CD4-positive, alpha-beta T cell treated with Interleukin-6 for 4 hours (primary cell): ENCODE data around the gene RNF2.
"Not testable (repeated sequence)": the region's sequence is repeated elsewhere in the genome, so short reads cannot be mapped to it uniquely, and the experiment has no call there.

Experiments used
- DNase-seq: peaks from one replicate; pipeline ENCODE4 v3.0.0-alpha.2; 2020; ENCODE audit warnings: mixed read lengths

Gene RNF2

DNA sequence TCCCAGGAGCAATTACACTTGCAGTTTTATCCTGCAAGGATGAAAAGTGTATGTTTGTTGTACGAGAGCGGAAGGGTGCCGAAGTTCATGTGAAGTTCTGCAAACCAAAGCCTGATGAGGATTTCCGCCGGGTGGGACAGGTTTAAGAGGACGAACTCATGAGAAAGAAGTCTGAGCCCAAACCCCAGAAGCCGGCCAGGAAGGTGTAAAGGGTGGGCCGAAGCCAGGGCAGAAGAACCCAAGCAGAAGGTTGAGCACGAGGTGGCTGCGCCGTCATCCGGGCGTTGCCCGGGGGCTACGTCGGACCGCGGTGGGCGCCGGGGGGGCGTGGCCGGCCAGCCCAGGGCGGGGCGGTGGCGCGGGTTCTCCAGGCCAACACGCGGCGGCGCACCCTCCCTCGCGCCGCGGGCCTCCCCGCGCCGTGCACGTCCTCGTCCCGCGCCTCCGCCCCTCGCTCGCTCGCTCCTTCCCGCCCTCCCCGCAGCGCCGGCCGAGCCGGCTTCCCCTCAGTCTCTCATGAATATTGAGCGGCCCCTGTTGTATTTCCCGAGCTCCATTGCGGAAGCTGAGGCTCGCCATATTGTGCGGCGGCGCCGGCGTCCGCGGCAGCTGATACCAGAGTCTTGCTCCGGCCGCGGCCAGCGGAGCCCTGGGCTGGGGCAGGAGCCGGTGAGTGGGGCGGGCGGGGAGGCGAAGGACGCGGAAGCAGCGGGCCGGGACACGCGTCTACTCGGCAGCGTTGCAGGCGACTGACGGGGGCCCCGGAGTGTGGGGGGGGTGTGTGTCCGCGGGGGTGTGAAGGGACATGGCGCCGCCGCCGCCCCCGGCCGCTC, at the start of gene RNF2:
Gene RNF2, plus strand, starts transcription at position 578 of the 833 bp plus-strand sequence. CDS start 41,996 bp downstream, outside the sequence.
- DNase-seq, result peak; percentile 85

DNA sequence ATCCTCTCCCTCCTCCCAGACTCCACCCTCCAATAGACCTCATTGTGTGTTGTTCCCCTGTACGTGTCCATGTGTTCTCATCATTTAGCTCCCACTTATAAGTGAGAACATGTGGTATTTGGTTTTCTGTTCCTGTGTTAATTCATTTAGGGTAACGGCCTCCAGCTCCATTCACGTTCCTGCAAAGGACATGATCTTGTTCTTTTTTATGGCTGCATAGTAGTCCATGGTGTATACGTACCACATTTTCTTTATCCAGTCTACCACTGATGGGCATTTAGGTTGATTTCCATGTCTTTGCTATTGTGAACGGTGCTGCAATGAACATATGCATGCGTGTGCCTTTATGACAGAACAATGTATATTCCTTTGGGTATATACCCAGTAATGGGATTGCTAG, 45.4 kb upstream of the RNF2 start:
- not testable (repeated sequence) for DNase-seq

DNA sequence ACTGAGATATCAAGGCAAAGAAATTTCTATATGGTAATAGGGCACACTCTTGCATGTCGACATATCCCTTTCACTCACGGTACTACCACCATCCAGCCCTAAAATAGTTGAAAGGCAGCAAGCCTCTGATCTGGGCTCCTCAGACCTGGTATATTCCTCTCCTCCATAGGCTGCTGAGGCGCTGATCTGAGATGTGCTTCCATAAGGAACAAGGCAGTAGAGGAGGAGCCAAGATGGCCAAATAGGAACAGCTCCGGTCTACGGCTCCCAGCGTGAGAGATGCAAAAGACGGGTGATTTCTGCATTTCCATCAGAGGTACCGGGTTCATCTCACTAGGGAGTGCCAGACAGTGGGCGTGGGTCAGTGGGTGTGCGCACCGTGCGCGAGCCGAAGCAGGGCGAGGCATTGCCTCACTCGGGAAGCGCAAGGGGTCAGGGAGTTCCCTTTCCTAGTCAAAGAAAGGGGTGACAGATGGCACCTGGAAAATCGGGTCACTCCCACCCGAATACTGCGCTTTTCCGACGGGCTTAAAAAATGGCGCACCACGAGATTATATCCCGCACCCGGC, 44.0 kb upstream of the RNF2 start:
- not testable (repeated sequence) for DNase-seq

DNA sequence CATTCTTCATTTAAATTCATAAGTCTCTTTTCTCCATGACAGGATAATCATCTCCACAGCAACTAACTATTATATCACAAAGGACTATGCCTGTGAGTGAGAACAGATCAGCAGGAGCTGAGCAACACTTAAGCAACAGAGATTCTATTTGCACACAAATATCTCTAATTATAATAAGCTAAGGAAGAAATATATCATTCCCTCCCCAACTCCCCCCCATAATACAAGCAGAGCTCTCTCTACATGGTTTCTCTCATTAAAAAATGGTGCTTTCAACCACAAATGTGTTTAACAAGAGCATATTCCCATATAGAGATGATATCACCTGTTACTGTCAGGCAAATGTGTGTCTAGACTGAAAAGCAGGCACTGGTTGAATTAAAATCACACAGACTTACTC, 36.5 kb upstream of the RNF2 start:
- no peak for DNase-seq

DNA sequence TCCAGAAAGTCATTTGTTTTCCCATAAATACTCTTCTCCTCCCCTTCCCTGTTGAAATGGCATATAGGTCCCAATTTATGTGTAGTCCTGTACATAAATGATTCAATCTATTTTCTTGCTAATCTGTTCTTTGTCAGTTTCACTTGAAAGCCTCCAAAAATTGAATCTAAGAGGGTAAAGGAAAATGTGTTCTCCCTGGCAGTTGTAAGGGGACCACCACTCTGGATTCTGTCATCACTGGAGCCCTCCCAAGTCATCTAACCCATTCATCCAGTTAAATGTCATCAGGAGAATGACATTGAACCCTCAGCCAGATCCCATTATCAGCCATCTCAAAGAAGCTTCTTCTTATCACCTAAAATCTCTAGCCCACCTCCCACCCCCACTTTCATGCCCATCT, 35.0 kb upstream of the RNF2 start:
- no peak for DNase-seq

DNA sequence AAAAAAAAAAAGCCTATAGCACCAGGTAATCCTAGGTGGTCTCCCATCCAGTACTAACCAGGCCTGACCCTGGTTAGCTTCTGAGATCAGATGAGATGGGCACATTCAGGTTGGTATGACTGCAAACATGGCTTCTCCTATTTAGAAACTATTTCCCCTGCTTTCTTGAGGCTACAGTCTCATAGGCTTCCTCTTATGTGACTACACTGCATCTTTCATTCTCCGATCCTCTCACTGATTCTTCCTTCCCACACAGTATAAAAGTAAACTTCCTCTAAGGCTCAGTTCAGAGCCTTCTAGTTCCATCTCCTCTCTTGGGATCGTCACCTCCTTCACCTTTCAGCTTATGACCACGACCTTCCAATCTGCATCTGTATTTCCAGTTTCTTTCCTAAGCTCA, 30.4 kb upstream of the RNF2 start:
- DNase-seq, result no peak

DNA sequence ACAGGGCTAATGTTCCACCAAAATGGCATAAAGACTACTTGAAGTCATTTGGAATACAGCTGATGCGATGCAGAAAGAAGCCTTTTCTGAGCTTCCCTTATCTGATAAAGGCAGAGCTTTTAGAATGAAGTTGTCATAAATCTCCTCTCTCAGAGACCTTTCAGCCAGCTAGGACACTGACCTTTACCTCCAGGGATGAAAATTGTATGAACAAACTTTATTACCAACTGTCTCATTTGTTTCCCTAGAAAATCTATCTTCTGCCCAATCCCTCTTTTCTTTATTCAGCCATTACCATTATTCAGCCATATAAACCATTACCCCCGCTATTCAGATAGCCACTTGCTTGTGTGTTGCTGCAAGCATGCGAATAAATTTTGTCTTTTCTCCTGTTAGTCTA, 29.7 kb upstream of the RNF2 start:
- no peak for DNase-seq

DNA sequence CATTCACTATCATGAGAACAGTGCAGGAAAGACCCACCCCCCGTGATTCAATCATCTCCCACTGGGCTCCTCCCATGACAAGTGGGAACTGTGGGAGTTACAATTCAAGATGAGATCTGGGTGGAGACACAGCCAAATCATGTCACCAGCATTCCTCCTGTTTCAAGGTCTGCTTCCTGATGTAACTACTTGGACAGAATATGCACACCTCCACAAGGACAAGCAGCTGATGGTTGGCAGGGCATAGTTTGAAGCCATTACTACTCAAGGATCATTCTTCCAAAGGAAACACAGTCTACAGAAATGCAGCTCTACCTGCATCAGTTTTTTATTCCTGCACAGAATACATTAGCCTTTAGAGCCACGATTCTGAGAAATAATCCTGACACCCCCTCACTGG, 28.5 kb upstream of the RNF2 start:
- no peak for DNase-seq

DNA sequence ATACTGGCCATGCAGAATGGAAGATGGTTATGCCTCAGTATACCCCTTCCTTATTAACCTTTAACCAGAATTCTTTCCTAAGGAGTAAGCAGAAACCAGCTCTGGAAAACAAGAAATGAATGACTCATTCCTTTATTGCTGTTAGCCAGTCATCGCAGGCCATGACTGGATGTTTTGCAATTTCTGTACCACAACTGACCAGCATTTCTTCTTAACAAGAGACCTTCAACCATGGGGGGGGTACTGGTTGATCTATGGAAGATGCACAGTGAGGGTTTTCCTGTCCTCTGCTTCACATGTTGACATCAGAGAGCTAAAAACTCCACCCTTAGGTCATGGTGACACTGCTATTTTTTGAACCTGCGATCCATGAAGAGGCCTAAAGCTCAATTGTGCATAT, 28.0 kb upstream of the RNF2 start:
- DNase-seq, result no peak

DNA sequence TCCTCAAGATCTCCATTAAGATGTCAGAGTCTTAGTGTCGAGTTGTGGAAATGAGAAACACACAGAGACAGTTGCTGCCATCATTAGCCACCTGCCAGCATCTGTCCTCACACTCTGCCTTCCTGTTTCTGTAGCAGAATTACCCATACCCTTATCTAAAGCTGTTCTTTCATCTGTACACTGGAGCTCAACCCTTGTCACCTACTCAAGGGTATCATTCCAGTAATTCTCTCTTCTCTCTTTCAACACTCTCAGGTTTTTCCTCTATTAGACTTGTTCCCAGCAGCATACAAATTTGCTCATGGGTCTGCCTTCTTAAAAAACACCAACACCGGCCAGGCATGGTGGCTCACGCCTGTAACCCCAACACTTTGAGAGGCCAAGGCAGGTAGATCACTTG, 27.4 kb upstream of the RNF2 start:
- no peak for DNase-seq

DNA sequence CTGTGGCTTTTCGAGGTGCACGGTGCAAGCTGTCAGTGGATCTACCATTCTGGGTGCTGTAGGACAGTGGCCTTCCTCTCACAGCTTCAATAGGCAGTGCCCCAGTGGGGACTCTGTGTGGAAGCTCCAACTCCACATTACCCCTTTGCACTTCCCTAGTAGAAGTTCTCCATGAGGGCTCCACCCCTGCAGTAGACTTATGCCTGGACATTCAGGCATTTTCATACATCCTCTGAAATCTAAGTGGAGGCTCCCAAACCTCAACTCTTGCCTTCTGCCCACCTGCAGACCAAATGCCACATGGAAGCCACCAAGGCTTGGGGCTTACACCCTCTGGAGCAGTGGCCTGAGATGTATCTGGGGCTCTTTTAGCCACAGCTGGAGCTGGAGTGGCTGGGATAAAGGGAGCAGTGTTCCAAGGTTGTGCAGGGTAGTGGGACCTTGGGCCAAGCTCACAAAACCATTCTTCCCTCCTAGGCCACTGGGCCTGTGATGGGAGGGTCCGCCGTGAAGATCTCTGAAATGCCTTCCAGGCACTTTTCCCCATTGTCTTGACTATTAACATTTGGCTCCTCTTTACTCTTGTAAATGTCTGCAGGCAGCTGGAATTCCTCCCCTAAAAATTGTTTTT, 18.0 kb upstream of the RNF2 start:
- no peak for DNase-seq

DNA sequence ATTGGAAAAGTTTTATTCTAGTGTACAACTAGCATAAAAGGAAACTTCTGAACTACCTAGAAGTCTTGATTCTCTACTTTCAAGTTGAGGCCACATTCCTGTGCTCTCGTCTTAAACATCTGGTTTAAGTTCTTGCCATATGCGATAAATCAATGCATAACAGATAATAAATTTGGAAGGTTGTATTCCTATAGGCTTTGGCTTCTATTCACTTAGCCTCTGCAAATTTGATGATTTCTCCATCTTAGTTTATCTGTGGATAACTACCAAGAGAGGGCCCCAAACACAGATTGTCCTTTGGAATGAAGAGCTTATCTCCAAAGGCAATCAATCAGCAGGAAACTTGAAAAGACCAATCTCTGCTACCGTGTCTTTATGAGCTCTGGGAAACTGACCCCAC, 11.7 kb upstream of the RNF2 start:
- DNase-seq, result no peak

DNA sequence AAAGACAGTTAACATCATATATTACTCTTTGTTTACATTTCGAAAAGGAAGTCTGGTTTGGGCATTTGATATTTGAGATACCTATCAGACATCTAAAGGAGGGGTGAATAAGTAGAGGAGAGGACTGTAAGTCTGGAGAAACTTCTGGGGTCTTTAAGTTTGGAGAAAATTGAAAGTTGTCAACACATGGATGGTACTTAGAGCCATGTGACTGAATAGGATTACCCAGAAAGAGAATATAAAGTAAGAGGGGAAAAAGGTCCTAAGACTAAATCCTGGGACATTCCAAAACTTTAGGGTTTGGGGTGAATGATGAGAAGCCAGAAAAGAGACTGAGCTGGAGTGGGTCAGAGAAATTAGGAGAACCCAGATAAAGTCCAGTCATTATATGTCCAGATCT, 10.1 kb upstream of the RNF2 start:
- no peak for DNase-seq

DNA sequence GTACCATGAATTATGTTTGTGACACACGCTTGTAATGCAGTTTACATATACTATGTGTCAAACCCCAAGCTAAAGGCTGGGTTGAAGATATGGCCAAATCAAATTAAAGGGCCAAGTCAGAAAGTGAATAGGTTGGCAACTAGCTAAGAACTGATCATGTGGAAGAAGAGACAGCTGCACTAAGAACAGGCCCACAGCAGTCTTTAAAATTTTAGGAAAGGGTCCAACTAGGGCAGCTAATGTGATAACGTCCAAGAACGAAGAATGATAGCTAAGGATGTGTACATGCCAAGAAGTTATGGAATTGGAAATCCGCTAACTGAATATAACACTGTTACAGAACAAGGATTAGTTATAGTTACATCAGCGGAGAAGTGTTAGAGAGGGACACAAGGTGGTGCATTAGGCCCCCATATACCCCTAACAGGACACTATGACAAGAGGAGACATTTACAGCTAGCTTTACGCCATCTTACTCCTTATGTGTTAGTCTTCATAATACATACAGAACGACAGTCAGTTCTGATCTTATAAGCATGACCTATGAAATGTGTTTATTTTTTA, 6.5 kb upstream of the RNF2 start:
- DNase-seq, result no peak

DNA sequence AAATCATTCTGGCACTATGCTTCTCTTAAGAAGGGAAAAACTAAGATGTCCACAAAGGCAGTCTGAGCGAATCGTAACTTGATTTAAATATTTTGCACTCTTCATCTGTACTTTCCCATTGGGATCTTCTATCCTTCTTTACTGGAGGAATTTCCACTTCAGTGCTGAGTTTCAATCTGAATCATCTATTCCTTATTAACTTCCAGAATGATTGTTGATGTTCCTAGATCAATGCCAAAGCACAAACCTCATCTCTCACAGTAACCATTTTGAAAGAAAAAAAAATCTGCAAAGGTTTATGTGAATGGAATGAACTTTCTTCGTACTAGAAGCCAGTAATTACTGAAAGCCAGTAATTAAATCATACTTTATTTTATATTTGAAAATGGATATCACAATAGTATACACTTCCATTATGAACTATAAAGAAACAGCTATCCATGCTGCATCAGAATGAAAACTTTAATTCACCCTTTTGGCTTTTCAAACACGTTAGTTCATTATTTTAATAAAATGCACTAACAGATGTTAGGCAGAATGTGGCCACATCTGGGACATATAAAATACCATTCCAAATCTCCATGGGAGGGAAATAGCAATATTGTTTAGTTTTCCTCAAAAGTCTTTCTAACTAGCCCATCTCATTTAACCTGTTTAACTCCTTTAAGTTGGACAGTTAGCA, 5.5 kb upstream of the RNF2 start:
- DNase-seq, result no peak

DNA sequence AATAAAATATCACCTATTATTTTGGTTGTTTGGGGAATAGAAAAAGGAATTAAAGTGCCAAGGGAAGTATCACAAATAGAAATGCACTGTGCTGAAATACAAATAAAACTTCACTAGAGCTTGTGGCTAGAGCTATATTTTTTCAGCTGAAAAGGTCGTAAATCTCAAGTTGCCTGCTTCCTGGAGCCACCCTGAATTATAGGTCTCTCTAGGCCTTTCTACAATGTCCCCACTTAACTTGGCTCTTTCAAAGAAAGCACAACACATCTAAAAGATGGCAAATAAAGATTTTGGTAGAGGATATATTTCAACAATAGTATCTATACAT, 5.0 kb upstream of the RNF2 start:
- DNase-seq, result no peak

DNA sequence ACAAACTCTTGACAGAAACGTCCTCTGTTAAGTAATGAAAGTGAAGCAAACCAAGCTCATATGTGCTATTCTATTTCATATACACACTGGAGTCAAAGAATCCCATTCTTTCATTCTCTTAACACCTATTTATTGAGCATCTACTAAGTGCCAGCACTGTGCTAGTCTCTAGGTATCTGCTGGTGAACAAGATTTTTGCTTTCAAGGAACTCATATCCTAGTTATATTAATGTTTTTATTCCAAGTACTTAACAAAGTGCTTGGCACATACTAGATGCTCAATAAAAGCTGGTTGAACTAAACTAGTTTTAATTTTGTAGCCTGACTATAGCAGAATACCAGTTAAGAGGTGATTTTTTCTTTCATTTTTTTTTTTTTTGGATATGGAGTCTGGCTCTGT, 3.6 kb upstream of the RNF2 start:
- DNase-seq, result no peak

DNA sequence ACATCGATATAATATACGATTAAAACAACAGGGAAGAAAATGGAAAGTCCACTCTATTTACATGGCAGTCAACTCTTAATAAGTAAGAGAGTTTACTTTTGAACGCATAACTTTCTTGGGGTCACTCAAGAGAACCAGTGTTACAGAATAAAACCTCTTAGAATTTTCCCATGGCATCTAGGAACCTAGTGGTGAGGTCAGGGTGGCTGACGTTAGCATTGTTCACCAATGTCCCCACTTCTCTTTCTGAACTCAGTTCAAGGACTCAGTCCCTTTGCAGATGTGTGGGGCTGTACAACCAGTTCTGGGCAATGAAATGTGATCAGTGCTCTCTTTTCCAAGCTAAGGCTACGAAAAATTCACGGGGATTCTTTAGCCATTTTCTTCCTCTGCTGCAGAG, 2.6 kb upstream of the RNF2 start:
- no peak for DNase-seq

DNA sequence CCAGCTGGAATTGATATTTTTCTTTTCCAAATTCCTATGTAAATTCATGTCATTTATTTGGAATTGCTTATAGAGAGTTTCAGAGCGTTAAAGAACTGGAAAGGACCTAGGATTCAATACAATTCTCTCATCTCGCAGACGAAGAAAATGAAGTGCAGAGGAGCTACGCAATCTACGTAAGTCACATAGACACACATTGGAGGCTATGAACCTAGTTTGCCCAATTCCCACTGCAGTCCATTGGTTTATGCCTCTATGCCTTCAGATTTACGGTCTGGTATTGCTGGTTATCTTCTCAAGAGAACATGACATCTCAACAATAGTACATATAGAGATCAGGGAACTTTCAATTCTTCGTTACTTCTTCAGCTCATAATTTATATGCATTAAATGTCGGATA, 971 bp upstream of the RNF2 start:
- no peak for DNase-seq

DNA sequence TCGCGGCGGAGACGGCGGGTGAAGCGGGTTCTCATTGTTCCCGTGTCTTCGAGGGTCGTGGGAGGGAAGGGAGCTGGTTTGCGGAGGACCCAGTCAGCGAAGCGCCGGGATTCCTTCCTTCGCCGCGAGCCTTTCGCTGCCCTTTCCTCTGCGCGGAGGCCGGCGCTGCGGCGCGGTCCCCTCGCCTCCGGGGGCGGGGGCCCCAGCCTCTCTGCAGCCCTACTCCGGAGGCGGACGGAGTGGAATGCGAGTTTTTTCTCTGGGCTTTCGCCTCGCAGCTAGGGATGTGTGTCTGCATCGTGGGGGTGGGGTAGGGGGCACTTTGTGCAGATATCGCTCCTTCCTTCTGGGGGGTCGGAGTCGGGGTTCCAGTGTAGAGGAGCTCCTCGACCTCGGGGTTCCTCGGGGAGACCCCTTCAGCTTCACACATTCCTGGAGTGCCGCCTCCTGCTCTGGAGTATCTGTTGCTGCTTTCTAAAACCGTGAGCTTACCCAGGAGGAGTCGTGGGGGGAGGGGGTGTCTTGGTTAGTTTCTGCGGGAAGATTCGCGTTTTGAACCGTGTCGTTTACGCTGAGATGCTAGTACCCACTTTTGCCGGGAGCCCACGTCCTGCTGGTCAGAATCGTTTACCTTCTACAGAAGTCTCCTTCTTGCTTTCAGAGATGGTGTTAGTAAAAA, 595 bp downstream of the RNF2 start:
- DNase-seq, result peak; percentile 29

DNA sequence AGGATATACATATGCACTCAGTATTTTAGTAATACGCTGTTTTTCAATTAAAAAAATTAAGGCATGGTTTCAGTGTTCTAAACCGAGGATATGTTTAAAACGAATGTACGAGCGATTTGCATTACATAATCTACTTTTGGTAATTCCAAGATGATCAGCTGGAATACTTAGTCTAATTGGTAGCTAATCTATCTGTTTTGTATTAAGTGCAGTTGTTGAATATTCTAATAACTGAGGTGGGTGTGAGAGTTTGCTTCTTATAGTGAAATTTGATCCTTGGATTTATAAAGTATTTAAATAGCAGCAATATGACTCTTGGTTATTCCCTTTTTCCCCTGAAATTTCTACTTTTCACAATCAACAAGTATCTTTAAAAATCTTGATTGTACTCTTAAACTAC, 1.3 kb downstream of the RNF2 start:
- DNase-seq, result no peak

DNA sequence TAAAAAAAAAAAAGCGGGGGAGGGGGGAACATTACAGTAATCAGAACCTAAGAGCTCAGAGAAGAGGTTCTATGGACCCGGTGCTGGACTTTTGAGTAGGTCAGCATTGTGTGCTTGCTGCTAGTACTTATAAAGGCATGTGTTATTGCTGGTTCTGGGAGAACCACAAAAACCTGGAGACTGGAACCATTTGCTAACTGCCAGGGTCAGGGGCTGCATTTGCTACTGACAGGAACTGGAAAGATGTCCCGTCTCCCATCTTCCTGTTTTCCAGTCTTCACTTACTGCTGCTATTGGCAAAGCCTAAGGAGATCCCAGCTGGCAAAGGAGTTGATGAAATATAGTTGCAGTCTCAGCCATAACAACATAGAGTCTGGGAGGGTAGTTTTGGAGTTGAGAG, 4.3 kb downstream of the RNF2 start:
- no peak for DNase-seq
